Spleen (tissue), 11 donors: ENCODE data around the gene ZC3H18. TPM values are rescaled to one million over a fixed set of nuclear protein-coding genes. Genes with fewer than 3 reads are reported as not detected.

Experiments
- DNase-seq: peaks from one replicate; pipeline ENCODE4 v3.0.0-alpha.2; 2020
- H3K27ac ChIP-seq, 8 donors: fragments of 200-600 bp; sonication (generic) in 7 of 8; 1 replicate in 4 of 8; 2 replicates in 4 of 8; pipeline versions ENCODE4 v1.5.0 to v1.8.0; 2016 to 2021; ENCODE audit warnings: inconsistent platforms in 4 of 8, mild to moderate bottlenecking in 4 of 8, moderate library complexity in 1 of 8
- H3K27me3 ChIP-seq, 7 donors: fragments of 200-600 bp; sonication (generic) in 6 of 7; replicated peaks in 1 of 7; 1 replicate in 4 of 7; 2 replicates in 3 of 7; pipeline versions ENCODE4 v1.5.0 to v1.8.0; 2016 to 2021; ENCODE audit warnings: inconsistent platforms in 3 of 7, mild to moderate bottlenecking in 1 of 7
- H3K36me3 ChIP-seq, 6 donors: fragments of 200-600 bp; sonication (generic) in 5 of 6; 1 replicate in 4 of 6; 2 replicates in 2 of 6; pipeline versions ENCODE4 v1.5.0 to v1.8.0; 2016 to 2021; ENCODE audit warnings: inconsistent platforms in 2 of 6
- H3K4me1 ChIP-seq, 6 donors: fragments of 200-600 bp; sonication (generic) in 5 of 6; 1 replicate in 3 of 6; 2 replicates in 3 of 6; pipeline versions ENCODE4 v1.5.0 to v1.8.0; 2016 to 2021; ENCODE audit warnings: inconsistent platforms in 3 of 6
- H3K4me3 ChIP-seq, 8 donors: fragments of 200-600 bp; sonication (generic) in 7 of 8; 1 replicate in 4 of 8; 2 replicates in 4 of 8; pipeline versions ENCODE4 v1.5.0 to v1.8.0; 2016 to 2021; ENCODE audit warnings: inconsistent platforms in 4 of 8, mild to moderate bottlenecking in 4 of 8, moderate library complexity in 2 of 8
- H3K9me3 ChIP-seq, 8 donors: fragments of 200-600 bp; sonication (generic) in 7 of 8; 1 replicate in 4 of 8; 2 replicates in 4 of 8; pipeline versions ENCODE4 v1.5.0 to v1.8.0; 2016 to 2021; ENCODE audit warnings: inconsistent platforms in 4 of 8
- CTCF ChIP-seq, 11 experiments: fragments of 200-600 bp in 7 of 11; fragments of 450-650 bp in 4 of 11; sonication (generic) in 4 of 11; IDR thresholded peaks in 8 of 11; conservative IDR thresholded peaks in 3 of 11; 1 replicate in 7 of 11; 2 replicates in 4 of 11; pipeline versions ENCODE4 v1.4.0 to v1.8.0; 2016 to 2021; ENCODE audit warnings: antibody characterized with exemption in 11 of 11, inconsistent platforms in 4 of 11, mild to moderate bottlenecking in 1 of 11
- POLR2A ChIP-seq, 3 donors: fragments of 450-650 bp; IDR thresholded peaks; one replicate each; pipeline ENCODE4 v1.5.1; 2017; ENCODE audit warnings: antibody characterized with exemption in 3 of 3, mild to moderate bottlenecking in 1 of 3
- POLR2AphosphoS5 ChIP-seq, 3 donors: sonication (generic); formaldehyde crosslinking; IDR thresholded peaks; one replicate each; pipeline ENCODE4 v1.5.1; 2017; ENCODE audit warnings: antibody characterized with exemption in 3 of 3
- WGBS, 5 donors: extraction: QIAGEN DNeasy Blood & Tissue Kit in 3 of 5; methylation state at CpG; one replicate each; pipeline versions ENCODE4 v1.1.5 to v1.1.7; 2013 to 2018; 5-methylcytosine and 5-hydroxymethylcytosine counted together
- intact Hi-C: fragments of 100-400 bp; cut with DNase I; formaldehyde crosslinking; loops from one replicate; pipeline ENCODE4 v1.15.0; 2023; ENCODE audit warnings: low total_unique reads
- polyA plus RNA-seq, 3 donors: library from polyadenylated mRNA; stranded (reverse); fragments of 200-250 nt; gene quantifications; one replicate each; pipeline ENCODE4 v1.2.1, GENCODE V29; 2013
- total RNA-seq, 7 donors: library from RNA; depleted of rRNA in 3 of 7; stranded (reverse); fragments of >200 nt in 3 of 7; fragmentation: NEBNext Ultra II Directional in 4 of 7; extraction: Animal tissue kit (Norgen Biotek cat#: 25700) in 4 of 7; gene quantifications; one replicate each; pipeline versions ENCODE4 v1.1.0 to v1.2.1, GENCODE V29; 2016 to 2021
- donor health status: healthy with polysubstance abuse.
- donor health status: DM: no; HTN: no; CAD: no; lungs with moderate emphysema.
- donor health status: DM: no; HTN: no; CAD: no.
- donor health status: Bipolar disorder and iron deficiency.
- donor health status: healthy.
- donor health status: DM: no; HTN: no; CAD: no.
- donor health status: DM: yes; HTN: yes; CAD: no.

ZC3H18 gene
- total and polyA plus RNA-seq, 10 donors = 18.0 to 65.2 (median 34.7) TPM

GRCh38 chr16:88618182-88618955 is 48.2 kb downstream of the ZC3H18 start:
- TF ChIP-seq POLR2AphosphoS5 (IDR thresholded peaks at IDR 0.05) (peak; percentile 43 to 57 (median 56)), POLR2A (IDR thresholded peaks at IDR 0.05) (no peak), CTCF (IDR thresholded peaks at IDR 0.05 in 8 of 11, conservative IDR thresholded peaks at IDR 0.05 in 3 of 11) (no peak)
- DNase-seq = no peak
- Histone ChIP-seq H3K27ac (peak overlapping the region in 6 of 8 donors; percentile 26 to 87 (median 72)), H3K27me3 (no peaks in the 10 kb centered on the region), H3K36me3 (peaks cover 0 to 97% (median 21%) of the 10 kb centered on the region in 6 donors), H3K9me3 (no peaks in the 10 kb centered on the region), H3K4me3 (no peak overlapping the region), H3K4me1 (peaks cover 6 to 77% (median 48%) of the 10 kb centered on the region in 6 donors)
- intact Hi-C loops = no loop called here
- WGBS, 5 donors = 70 to 85% (median 78%) methylated on average over 18 to 20 of the region's 20 CpGs

- no peak overlapping the region for H3K4me3 ChIP-seq
- intact Hi-C loops = no loop called here
- H3K9me3 ChIP-seq = no peaks in the 10 kb centered on the region
- 89 to 95% (median 94%) methylated on average over 19 of the region's 19 CpGs for WGBS, 5 donors
- peaks cover 5 to 70% (median 45%) of the 10 kb centered on the region in 6 donors for H3K4me1 ChIP-seq
- H3K27me3 ChIP-seq = no peaks in the 10 kb centered on the region
- H3K27ac ChIP-seq = peak overlapping the region in 7 of 8 donors; percentile 21 to 87 (median 70)
- no peak for TF ChIP-seq POLR2AphosphoS5 (IDR thresholded peaks at IDR 0.05)
- TF ChIP-seq CTCF (IDR thresholded peaks at IDR 0.05 in 8 of 11, conservative IDR thresholded peaks at IDR 0.05 in 3 of 11) = no peak
- TF ChIP-seq POLR2A (IDR thresholded peaks at IDR 0.05) = no peak
- DNase-seq = no peak
- H3K36me3 ChIP-seq = peaks cover 2 to 97% (median 28%) of the 10 kb centered on the region in 6 donors
Observed at GRCh38 chr16:88618956-88619667, 48.9 kb downstream of the ZC3H18 start.

GRCh38 chr16:88619859-88620815 is 49.9 kb downstream of the ZC3H18 start:
- 78 to 84% (median 81%) methylated on average over 14 of the region's 14 CpGs for WGBS, 5 donors
- H3K27ac ChIP-seq = peak overlapping the region in 7 of 8 donors; percentile 21 to 87 (median 73)
- TF ChIP-seq CTCF (IDR thresholded peaks at IDR 0.05 in 8 of 11, conservative IDR thresholded peaks at IDR 0.05 in 3 of 11) (no peak), POLR2AphosphoS5 (IDR thresholded peaks at IDR 0.05) (peak in 2 of 3 donors; percentile 39 to 85)
- peaks cover 2 to 97% (median 38%) of the 10 kb centered on the region in 6 donors for H3K36me3 ChIP-seq
- H3K27me3 ChIP-seq = no peaks in the 10 kb centered on the region
- no peak for DNase-seq
- peaks cover 0 to 59% (median 40%) of the 10 kb centered on the region in 6 donors for H3K4me1 ChIP-seq
- H3K4me3 ChIP-seq = no peak overlapping the region
- intact Hi-C loops = no loop called here
- H3K9me3 ChIP-seq = no peaks in the 10 kb centered on the region
